ENCODE measurements around the gene ATIC.
"Not testable (repeated sequence)": the region's sequence is repeated elsewhere in the genome, so short reads cannot be mapped to it uniquely, and the experiment has no call there.

ATIC gene

GRCh38 chr2:215311625-215312396 lies at the start of gene ATIC:
ATIC (plus strand) TSS chr2:215312059; CDS start chr2:215312143, 84 bp downstream.
- peak; percentile 75 for DNase-seq

GRCh38 chr2:215262303-215262702 lies 49.6 kb upstream of the ATIC start:
- no peak for DNase-seq

GRCh38 chr2:215262741-215263362 lies 49.0 kb upstream of the ATIC start:
- DNase-seq = no peak

GRCh38 chr2:215264374-215264773 lies 47.5 kb upstream of the ATIC start:
- DNase-seq = no peak

GRCh38 chr2:215269397-215270117 lies 42.3 kb upstream of the ATIC start:
- no peak for DNase-seq

- DNase-seq = no peak
Observed at GRCh38 chr2:215270118-215270451, 41.8 kb upstream of the ATIC start.

GRCh38 chr2:215271446-215271845 lies 40.4 kb upstream of the ATIC start:
- DNase-seq = no peak

- no peak for DNase-seq
Observed at GRCh38 chr2:215272918-215273317, 38.9 kb upstream of the ATIC start.

GRCh38 chr2:215274829-215275228 lies 37.0 kb upstream of the ATIC start:
- no peak for DNase-seq

- DNase-seq = no peak
Observed at GRCh38 chr2:215275824-215276223, 36.0 kb upstream of the ATIC start.

- DNase-seq = no peak
Observed at GRCh38 chr2:215277944-215278343, 33.9 kb upstream of the ATIC start.

- DNase-seq = no peak
Observed at GRCh38 chr2:215280326-215280725, 31.5 kb upstream of the ATIC start.

- DNase-seq = no peak
Observed at GRCh38 chr2:215283221-215283620, 28.6 kb upstream of the ATIC start.

- DNase-seq = no peak
Observed at GRCh38 chr2:215286309-215286708, 25.6 kb upstream of the ATIC start.

GRCh38 chr2:215288112-215288815 lies 23.6 kb upstream of the ATIC start:
- DNase-seq = no peak

GRCh38 chr2:215290980-215291599 lies 20.8 kb upstream of the ATIC start:
- DNase-seq = no peak

GRCh38 chr2:215293879-215294278 lies 18.0 kb upstream of the ATIC start:
- DNase-seq = no peak

GRCh38 chr2:215299337-215299859 lies 12.5 kb upstream of the ATIC start:
- DNase-seq = no peak

- no peak for DNase-seq
Observed at GRCh38 chr2:215301994-215302393, 9.9 kb upstream of the ATIC start.

GRCh38 chr2:215311259-215311624 lies 617 bp upstream of the ATIC start:
- DNase-seq = not testable (repeated sequence)

- DNase-seq = no peak
Observed at GRCh38 chr2:215313255-215313613, 1.4 kb downstream of the ATIC start.

- DNase-seq = no peak
Observed at GRCh38 chr2:215314896-215315295, 3.0 kb downstream of the ATIC start.

- DNase-seq = no peak
Observed at GRCh38 chr2:215315301-215315700, 3.4 kb downstream of the ATIC start.
